ENCODE measurements around the gene RPS27A.

DNA sequence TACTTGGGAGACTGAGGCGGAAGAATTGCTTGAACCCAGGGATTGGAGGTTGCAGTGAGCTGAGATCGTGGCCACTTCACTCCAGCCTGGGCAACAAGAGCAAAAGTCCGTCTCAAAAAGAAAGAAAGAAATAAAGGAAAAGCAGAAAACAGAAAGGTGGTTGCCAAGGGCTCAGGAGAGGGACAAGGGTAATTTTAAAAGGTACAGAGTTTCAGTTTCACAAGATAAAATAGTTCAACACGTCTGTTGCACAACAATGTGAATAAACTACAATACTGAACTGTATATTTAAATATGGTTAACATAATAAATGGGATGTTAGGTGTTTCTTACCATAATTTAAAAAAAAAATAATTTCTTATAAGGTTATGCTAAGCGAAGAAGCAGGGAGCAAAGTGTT lies 12.9 kb downstream of the RPS27A start:
- TF ChIP-seq POLR2A (IDR thresholded peaks at IDR 0.05; ENCODE audit: low read length) (no peak), GATA1 (IDR thresholded peaks at IDR 0.05; ENCODE audit: low read depth, low read length) (no peak)

Measured in erythroblast (primary cell).